GOT3 (cell line): ENCODE data around the gene FAM241B.

Experiments
- DNase-seq: peaks from one replicate; lab custom pipeline; 2025; ENCODE audit warnings: mixed read lengths; lab: John Stamatoyannopoulos, UW

FAM241B gene

DNA sequence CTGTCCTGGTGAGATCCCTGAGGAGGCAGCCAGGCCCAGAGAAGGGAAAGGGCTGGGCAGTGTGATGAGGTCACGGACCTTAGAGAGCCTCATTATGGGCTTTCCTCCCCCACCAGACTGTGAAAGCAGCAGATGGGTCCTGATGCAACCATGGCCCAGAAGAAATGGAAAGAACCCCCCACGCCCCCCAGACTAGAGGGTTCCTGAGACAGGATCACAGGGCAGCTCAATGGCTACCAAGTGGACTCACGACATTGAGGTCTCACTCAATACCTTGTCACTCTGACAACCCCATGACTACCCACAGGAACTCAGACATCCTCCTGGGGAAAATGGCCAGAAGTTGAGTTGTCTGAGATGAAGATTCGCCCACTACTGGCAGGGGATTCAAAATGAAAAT lies 36.7 kb downstream of the FAM241B start:
- no peak for DNase-seq

DNA sequence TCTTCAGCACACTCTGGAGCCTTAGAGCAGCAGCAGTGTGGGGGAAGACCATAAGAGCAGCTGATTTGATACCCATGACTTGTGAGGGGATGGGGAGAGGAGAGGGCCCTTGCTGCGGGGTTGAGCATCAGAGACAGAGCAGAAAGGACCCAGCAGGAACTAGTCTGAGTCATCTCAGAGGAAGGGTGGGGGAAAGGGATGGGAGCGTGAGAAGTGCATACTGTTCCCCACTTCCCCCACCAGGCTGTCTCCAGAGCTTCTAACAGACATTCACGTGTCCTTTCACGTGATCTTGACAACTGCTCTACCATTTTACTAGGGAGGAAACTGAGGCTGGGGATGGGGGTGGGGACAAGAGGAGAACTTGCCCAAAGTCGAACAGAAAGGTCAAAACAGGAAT lies 38.7 kb downstream of the FAM241B start:
- no peak for DNase-seq

DNA sequence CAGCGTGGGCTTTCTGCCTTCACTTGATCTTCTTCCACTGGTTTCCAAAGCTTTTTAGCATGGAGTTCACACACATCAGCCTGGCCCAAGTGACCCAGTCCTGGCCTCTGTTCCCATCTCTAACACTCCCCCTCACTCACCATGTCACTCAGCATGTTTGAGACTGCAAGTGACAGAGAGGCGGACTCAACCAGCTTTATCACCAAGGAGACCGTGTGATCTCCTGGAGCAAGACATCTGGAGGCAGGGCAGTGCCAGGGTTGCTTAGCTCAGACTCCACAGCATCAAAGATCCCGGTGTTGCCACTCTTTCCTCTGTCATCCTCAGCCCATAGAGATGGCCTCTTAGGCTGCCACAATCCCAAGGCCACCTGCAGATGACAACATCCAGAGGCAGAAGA lies 39.4 kb downstream of the FAM241B start:
- no peak for DNase-seq

GRCh38 chr10:69673521-69673920 lies 43.5 kb downstream of the FAM241B start:
- DNase-seq: no peak

- DNase-seq: no peak
These were observed 44.7 kb downstream of the FAM241B start for GRCh38 chr10:69674786-69675185.

DNA sequence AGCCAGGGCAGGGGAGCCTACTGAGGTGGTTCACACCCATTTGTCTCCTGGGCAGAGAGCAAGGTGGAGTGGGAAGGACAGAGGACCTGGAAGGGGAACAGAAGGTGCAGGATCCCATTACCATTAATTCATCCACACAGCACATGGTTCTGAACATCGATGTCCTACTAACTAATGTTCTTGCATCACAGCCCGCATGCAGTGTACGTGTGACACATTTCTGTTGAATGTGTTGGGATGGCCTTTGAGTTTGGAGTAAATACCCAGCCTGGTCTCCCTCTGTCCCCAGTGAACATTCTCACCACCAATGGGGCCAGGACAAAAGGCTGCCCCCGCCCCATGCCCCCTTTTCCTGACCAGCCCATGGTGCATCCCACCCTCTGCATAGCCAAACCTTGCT lies 46.3 kb downstream of the FAM241B start:
- no peak for DNase-seq

DNA sequence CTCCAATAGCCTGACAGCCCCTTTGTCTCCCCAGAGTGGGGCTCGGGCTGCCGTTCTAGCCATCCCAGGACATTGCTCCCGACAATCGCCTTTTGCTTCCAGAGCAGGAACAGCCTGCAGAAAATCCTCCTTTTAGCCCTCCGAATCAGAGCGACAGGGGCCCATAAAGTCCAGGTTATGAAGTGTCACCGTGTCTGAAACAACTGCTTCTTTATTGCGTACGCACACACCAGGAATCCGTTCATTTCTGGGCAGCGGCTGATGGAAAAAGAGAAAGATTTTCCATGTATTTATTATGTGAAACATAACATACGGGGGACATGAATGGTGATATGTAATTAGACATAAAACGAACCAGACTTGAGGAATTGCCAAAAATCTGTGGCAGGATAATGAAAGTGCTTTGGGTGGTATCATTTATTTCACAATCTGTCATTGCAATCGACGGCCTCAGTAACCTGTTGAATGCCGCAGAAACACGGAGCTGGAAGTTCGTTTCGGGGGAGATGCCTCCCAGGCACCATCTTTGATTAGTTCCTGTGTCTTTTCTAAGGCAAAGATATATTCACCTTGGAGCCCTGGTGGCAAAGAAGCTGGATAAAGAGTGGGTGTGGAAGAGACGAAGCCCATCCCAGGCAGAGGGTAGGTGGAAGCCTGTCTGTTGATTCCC lies 48.1 kb downstream of the FAM241B start:
- no peak for DNase-seq

- DNase-seq: no peak
These were observed 49.7 kb downstream of the FAM241B start for GRCh38 chr10:69679736-69680135.

DNA sequence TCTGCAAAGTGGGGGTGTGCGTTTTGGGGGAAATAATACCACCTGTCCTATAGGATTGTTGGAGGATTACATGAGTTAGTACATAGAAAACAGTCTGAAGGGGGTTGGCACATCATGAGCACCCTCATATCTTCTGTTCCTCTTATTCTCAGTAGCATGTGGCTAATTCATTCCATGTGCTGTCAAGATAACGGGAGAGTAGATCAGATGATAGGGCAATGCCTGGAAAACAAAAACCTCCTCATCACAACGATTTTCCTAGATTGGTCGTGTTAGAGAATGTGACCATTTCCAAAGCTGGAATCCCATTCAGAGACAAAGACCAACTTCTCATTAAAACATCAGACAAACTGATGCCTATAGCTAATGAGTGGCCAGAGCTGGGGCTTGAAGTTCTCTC lies 50.6 kb downstream of the FAM241B start:
- DNase-seq: no peak

DNA sequence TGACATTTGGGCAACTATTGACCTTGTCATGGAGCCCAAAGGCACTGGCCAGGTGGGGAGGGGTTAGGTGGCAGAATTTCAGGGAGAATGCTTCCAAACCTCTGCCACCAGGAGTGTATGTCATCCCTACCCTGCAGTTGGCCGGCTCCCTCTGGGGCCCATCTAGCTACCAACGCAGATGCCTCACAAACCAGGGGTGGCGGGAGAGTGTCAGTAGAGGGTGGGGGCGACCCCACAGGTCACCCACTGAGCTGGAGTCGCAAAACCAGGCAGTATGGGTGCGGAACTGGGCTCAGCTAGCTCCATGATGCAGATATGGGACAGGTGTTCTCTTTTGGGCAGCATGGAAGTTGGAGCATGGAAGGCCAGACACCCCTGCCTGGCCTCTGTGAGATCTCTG lies 51.4 kb downstream of the FAM241B start:
- no peak for DNase-seq

DNA sequence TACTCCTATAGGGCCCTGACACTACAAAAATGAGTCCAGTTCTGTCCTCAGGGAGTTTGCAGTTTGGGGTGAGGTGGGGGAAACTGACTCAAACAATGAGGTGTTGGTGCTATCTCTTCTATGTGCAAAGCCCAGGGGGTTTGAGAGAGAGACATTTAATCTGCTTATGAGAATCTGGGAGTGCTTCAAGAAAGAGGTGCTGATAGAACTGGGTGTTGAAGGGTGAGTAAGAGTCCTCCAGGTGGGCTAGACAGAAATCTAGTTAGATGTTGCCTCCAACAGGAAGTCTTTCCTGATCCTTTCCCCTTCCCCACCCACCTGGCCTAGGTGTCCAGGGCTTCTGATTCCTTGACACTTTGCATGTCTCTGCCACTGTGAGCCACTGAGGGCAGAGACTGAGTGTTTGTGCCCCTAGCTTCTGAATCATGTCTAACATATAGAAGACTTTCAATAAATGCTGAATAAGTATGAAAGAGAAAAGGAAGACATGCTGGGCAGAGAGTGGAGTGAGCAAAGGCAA lies 53.0 kb downstream of the FAM241B start:
- DNase-seq: no peak
